Type B pancreatic cell (in vitro differentiated cells): Measurements from ENCODE around the gene CDAN1. TPM values are rescaled to one million over a fixed set of nuclear protein-coding genes. Genes with fewer than 3 reads are reported as not detected.

Experiments
- DNase-seq: peaks from one replicate; pipeline ENCODE4 v3.0.0; 2021; ENCODE audit warnings: mixed read lengths; ENCODE audit not compliant: unreplicated experiment; ENCODE audit errors: extremely low spot score
- H3K27ac Mint-ChIP-seq: 2 replicates; pipeline ENCODE4 v1.8.0; 2021; ENCODE audit warnings: mild to moderate bottlenecking, mixed read lengths
- H3K27me3 Mint-ChIP-seq: 2 replicates; pipeline ENCODE4 v1.8.0; 2021; ENCODE audit warnings: mixed read lengths
- H3K36me3 Mint-ChIP-seq: 2 replicates; pipeline ENCODE4 v1.8.0; 2021; ENCODE audit warnings: mixed read lengths
- H3K4me1 Mint-ChIP-seq: one replicate; pipeline ENCODE4 v1.8.0; 2021; ENCODE audit warnings: mixed read lengths; ENCODE audit not compliant: unreplicated experiment
- H3K4me3 Mint-ChIP-seq: 2 replicates; pipeline ENCODE4 v1.8.0; 2021; ENCODE audit warnings: mild to moderate bottlenecking, mixed read lengths
- H3K9me3 Mint-ChIP-seq: 2 replicates; pipeline ENCODE4 v1.8.0; 2021; ENCODE audit warnings: mixed read lengths
- CTCF ChIP-seq: fragments of 200-600 bp; sonication (generic); conservative IDR thresholded peaks from 2 replicates; pipeline ENCODE4 v1.5.0; 2021; ENCODE audit warnings: antibody characterized with exemption, mild to moderate bottlenecking
- total RNA-seq: library from RNA; stranded (reverse); gene quantifications from 2 replicates; pipeline ENCODE4 v1.2.1, GENCODE V29; 2021; ENCODE audit warnings: low replicate concordance

CDAN1 gene
- total RNA-seq, 1 donor from 2014 or later, result 37.2 TPM

DNA sequence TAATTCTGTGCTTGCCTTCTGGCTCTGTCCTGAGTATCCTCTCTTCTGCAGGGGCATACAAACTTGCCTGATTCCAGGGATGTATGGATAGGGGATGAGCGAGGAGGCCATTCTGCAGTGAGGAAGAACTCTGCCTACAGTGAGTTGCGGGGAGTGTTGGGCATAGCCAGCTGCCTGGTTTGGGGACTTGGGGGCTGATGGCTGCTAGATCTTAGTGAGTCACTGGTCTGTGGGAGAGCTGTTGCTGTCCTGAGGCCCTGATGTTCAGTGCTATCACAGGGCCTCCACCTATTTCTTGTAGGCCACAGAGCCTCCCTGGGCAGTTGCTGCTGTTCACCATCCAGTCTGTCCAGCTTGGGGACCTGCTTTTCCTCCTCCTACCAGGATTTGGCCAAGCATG is 20.3 kb downstream of the CDAN1 start:
- no peaks in the 10 kb centered on the region for H3K27me3 Mint-ChIP-seq
- TF ChIP-seq CTCF, result no peak
- no peaks in the 10 kb centered on the region for H3K4me1 Mint-ChIP-seq
- H3K9me3 Mint-ChIP-seq, result no peaks in the 10 kb centered on the region
- no peak overlapping the region for H3K4me3 Mint-ChIP-seq
- DNase-seq, result no peak
- no peaks in the 10 kb centered on the region for H3K36me3 Mint-ChIP-seq
- H3K27ac Mint-ChIP-seq, result no peak overlapping the region

DNA sequence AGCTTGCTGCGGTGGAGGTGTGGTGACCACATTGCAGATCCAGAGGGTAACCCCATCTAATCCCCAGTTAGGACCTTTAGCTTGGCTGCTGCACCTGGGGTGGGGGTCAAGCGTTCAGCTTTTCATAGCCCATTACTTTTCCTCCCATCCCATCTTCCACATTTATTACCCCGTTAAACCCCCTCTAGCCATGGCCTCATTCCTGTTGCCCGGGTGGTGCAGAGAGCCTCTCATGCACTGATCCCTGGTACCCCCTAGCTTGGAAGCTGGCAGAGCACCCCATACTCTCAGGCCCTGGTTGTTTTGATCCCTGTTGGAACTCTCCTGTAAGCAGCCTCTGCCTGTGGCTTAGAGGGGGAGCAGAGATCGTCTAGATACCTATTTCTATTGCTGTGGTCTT is 20.8 kb downstream of the CDAN1 start:
- Mint-ChIP-seq H3K27me3 (no peaks in the 10 kb centered on the region), H3K36me3 (no peaks in the 10 kb centered on the region), H3K4me3 (no peak overlapping the region), H3K9me3 (no peaks in the 10 kb centered on the region), H3K4me1 (no peaks in the 10 kb centered on the region), H3K27ac (no peak overlapping the region)
- DNase-seq, result no peak
- no peak for TF ChIP-seq CTCF

- Mint-ChIP-seq H3K27me3 (no peaks in the 10 kb centered on the region), H3K27ac (no peak overlapping the region), H3K4me3 (no peak overlapping the region), H3K36me3 (no peaks in the 10 kb centered on the region), H3K9me3 (no peaks in the 10 kb centered on the region), H3K4me1 (no peaks in the 10 kb centered on the region)
- no peak for TF ChIP-seq CTCF
- no peak for DNase-seq
These were observed 24.3 kb downstream of the CDAN1 start for GRCh38 chr15:42712584-42712983.

GRCh38 chr15:42711746-42712145 is 25.2 kb downstream of the CDAN1 start:
- no peak overlapping the region for H3K27ac Mint-ChIP-seq
- no peak overlapping the region for H3K4me3 Mint-ChIP-seq
- TF ChIP-seq CTCF, result no peak
- no peaks in the 10 kb centered on the region for H3K9me3 Mint-ChIP-seq
- no peak for DNase-seq
- no peaks in the 10 kb centered on the region for H3K27me3 Mint-ChIP-seq
- no peaks in the 10 kb centered on the region for H3K36me3 Mint-ChIP-seq
- no peaks in the 10 kb centered on the region for H3K4me1 Mint-ChIP-seq

DNA sequence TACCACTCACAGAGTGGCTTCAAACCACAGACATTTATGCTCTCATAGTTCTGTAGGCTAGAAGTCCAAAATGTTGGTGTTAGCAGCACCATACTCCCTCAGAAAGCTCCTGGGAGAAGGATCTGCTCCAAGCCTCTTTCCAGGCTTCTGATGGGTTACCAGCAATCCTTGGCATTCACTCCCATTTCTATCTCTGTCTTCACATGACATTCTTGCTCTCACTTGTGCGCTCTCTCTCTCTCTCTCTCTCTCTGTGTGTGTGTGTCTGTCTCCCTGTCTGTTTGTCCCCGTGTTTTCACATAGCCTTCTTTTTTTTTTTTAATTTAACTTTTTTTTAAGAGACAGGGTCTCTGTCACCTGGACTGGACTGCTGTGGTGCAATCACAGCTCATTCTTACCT is 26.3 kb downstream of the CDAN1 start:
- no peak overlapping the region for H3K4me3 Mint-ChIP-seq
- H3K9me3 Mint-ChIP-seq, result no peaks in the 10 kb centered on the region
- no peak for TF ChIP-seq CTCF
- H3K36me3 Mint-ChIP-seq, result no peaks in the 10 kb centered on the region
- DNase-seq, result no peak
- no peak overlapping the region for H3K27ac Mint-ChIP-seq
- no peaks in the 10 kb centered on the region for H3K27me3 Mint-ChIP-seq
- H3K4me1 Mint-ChIP-seq, result no peaks in the 10 kb centered on the region

DNA sequence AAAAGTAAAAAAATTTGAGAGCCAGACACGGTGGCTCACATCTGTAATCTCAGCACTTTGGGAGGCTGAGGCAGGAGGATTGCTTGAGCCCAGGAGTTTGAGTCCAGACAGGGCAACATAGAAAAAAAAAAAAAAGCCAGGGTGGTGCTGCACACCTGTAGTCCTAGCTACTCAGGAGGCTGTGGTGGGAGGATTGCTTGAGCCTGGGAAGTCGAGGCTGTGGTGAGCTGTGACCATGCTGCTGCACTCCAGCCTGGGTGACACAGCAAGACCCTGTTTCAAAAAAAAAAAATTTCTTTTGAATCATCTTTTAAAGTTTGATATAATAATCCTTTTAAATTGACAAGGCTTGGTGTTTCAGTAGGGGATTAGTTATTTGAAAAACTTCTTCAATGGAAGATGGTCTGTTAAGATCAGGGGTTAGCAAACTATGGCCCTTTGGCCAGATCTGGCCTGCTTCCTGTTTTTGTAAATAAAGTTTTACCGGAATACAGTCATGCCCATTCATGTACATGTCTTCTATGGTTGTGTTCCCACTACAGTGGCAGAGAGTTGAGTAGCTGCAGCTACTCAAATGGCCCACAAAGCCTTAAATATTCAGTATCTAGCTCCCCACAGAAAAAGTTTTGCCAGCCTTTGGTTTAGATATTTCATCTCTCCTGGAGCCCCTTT is 28.9 kb downstream of the CDAN1 start:
- TF ChIP-seq CTCF, result no peak
- Mint-ChIP-seq H3K4me3 (no peak overlapping the region), H3K9me3 (no peaks in the 10 kb centered on the region), H3K27me3 (no peaks in the 10 kb centered on the region), H3K36me3 (no peaks in the 10 kb centered on the region), H3K27ac (no peak overlapping the region), H3K4me1 (no peaks in the 10 kb centered on the region)
- DNase-seq, result no peak
